GM12874 (cell line): ENCODE results near the gene LAMP5.

ENCODE experiments used
- CTCF ChIP-seq: IDR thresholded peaks from 2 replicates; pipeline ENCODE4 v1.5.1; 2011; ENCODE audit warnings: low read depth, mild to moderate bottlenecking, control low read depth, low read length, moderate library complexity; ENCODE audit not compliant: insufficient read depth

LAMP5 gene

GRCh38 chr20:9491324-9491723 lies 23.1 kb upstream of the LAMP5 start:
- no peak for TF ChIP-seq CTCF

- no peak for TF ChIP-seq CTCF
These were observed 22.3 kb upstream of the LAMP5 start for GRCh38 chr20:9492067-9492466.

DNA sequence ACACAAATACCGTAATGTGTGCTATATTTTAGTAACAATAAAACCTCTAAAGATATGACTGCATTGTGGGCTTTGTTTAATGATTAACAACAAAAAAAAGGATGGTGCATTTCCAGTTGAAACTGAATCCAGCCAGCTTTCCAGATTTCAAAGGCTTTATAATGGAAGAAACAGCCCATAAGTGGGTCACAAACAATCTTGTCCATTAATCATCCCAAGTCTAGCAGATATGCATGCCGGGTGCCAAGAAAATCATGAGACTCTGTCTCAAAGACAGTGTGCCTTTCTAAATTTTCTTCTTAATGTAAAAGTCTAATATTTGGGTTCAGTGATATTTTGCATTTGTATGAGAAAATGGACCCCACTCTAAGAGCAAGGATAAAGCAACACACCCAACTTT lies 20.6 kb upstream of the LAMP5 start:
- no peak for TF ChIP-seq CTCF

GRCh38 chr20:9495701-9496100 lies 18.7 kb upstream of the LAMP5 start:
- TF ChIP-seq CTCF: no peak

GRCh38 chr20:9496155-9496554 lies 18.2 kb upstream of the LAMP5 start:
- TF ChIP-seq CTCF: no peak

DNA sequence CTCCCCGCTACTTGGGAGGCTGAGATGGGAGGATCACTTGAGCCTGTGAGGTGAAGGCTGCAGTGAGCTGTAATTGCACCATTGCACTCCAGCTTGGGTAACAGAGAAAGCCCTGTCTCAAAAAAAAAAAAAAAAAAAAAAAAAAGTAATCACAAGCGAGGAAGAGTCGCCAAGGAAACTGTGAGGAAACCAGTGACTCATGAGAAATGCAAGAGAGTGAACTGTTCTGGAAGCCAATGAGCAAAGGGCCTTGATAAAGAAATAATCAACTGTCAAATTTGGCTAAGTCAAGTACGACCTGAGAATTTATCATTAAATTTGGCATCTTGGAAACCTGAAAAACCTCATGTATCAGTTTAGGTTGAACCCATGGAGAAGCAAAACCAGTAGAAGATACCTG lies 16.1 kb upstream of the LAMP5 start:
- TF ChIP-seq CTCF: no peak

GRCh38 chr20:9499126-9499899 lies 15.1 kb upstream of the LAMP5 start:
- TF ChIP-seq CTCF: no peak
